ENCODE data around the gene KIRREL2.
A peak's percentile ranks its signal among the peaks of the same experiment; 100 is the strongest.

KIRREL2 gene

DNA sequence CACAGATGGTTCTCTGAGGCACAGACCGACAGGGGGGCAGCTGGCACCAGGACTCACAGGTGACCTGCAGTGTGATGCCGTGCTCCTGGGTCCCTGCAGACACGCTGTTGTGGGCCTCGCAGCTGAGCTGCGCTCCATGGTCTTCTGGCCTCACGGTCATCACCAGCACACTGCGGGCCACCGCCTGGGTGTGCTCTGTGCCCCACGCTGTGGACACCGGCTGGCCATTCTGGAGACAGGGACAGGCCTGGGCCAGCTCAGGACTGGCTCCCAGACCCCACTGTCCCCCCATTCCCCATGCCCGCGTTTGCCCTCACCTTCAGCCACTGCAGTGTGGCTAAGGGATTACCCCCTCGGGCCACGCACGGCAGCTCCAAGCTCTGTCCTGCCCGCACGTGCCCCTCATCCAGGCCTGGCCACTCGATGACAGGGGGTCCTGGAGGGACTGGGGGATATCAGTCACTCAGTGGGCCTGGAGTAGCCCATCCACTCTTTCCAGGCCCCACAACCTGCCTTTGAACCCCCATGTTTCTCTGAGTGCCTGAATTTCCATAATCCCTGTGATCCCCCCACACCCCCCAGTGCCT lies 7.7 kb upstream of the KIRREL2 start:
- CTCF ChIA-PET = interaction anchor here (1.0 to 2.3 kb wide), 3 partner anchors 30 to 33 kb away, joined by 3 to 10 read pairs (median 6); no protein-coding TSS in a partner anchor
- H3K27ac ChIP-seq (ENCODE audit: extremely low read depth, low read depth, low read length) = no peak overlapping the region
- H3K36me3 ChIP-seq (ENCODE audit: control insufficient read depth in 2 of 2, insufficient read depth in 1 of 2, low read length in 2 of 2) = no peaks in the 10 kb centered on the region
- POLR2A ChIA-PET = no interaction called here
- H3K4me1 ChIP-seq (ENCODE audit: control insufficient read depth, insufficient read depth, low read length) = peaks cover 18% of the 10 kb centered on the region
- no peaks in the 10 kb centered on the region for H3K9me3 ChIP-seq (ENCODE audit: control insufficient read depth, insufficient read depth, low read depth, low read length)
- TF ChIP-seq RBAK (tag by site-specific recombination; IDR thresholded peaks at IDR 0.05) = no peak
- TF ChIP-seq GLIS2 (tag by site-specific recombination; IDR thresholded peaks at IDR 0.05) = peak; percentile 45; the same call in 1 of the 2 replicates
- no peak overlapping the region for H3K4me3 ChIP-seq (ENCODE audit: low read depth, low read length)

DNA sequence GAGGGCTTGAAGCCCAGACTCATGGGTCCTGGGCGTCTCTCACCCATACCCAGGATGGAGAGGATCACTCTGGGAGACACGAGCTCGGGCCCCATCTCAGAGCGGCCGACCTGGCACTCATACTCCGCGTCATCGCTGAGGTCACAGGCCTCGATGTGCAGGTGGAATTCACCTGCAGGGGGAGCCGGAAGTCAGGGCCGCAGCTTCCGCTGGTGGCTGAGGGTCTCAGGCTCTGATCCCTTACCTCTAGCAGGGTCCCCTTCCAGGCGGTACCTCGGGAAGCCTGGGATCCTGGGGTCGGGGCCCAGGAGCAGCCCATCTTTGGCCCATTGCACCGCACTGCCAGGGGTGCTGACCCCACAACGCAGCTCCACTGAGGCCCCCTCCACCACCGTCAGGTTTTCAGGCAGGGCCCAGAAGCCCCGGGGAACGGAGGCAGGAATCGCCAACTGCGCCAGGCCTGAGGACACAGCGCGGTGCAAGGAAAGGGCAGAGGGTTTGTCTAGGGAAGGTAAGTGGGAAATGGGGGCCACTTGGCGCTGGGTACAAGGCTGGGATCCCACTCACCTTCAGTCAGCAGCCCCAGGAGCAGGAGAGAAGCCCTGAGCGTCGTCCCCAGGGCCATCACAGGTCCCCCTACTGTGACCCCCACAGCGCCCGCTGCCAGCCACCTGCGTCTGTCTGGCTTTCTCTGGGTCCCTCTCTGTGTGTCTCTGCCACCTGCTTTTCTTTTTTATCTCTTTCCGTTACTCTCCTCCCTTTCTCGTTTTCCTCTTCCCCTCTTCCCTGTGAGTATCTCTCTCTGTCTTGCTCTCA lies 5.3 kb upstream of the KIRREL2 start:
- Histone ChIP-seq H3K36me3 (ENCODE audit: control insufficient read depth in 2 of 2, insufficient read depth in 1 of 2, low read length in 2 of 2) (no peaks in the 10 kb centered on the region), H3K27ac (ENCODE audit: extremely low read depth, low read depth, low read length) (no peak overlapping the region), H3K9me3 (ENCODE audit: control insufficient read depth, insufficient read depth, low read depth, low read length) (no peaks in the 10 kb centered on the region), H3K4me1 (ENCODE audit: control insufficient read depth, insufficient read depth, low read length) (peaks cover under 1% of the 10 kb centered on the region; the same call in 1 of the 2 replicates), H3K4me3 (ENCODE audit: low read depth, low read length) (no peak overlapping the region)
- ChIA-PET POLR2A (interaction anchor here (0.6 to 1.6 kb wide), 3 partner anchors 18 to 197 kb away, joined by 3 to 4 read pairs (median 3); partner anchors contain the start of gene ALKBH6), CTCF (interaction anchor here (0.6 to 2.3 kb wide), 9 partner anchors 10 to 241 kb away, joined by 3 to 8 read pairs (median 3); no protein-coding TSS in a partner anchor)
- TF ChIP-seq ZNF335 (tag by site-specific recombination; conservative IDR thresholded peaks at IDR 0.05) (no peak), ZBTB48 (tag by site-specific recombination; IDR thresholded peaks at IDR 0.05) (peak; percentile 89), ZBTB20 (tag by site-specific recombination; IDR thresholded peaks at IDR 0.05) (0 out of 2 replicates have a peak, but pooled peaks have one; percentile 13), ZBTB21 (tag by site-specific recombination; IDR thresholded peaks at IDR 0.05) (peak; percentile 93), OSR2 (tag by site-specific recombination; IDR thresholded peaks at IDR 0.05) (no peak), ZNF792 (tag by site-specific recombination; IDR thresholded peaks at IDR 0.05) (no peak), ZNF585B (tag by site-specific recombination; IDR thresholded peaks at IDR 0.05) (no peak), ZSCAN23 (tag by site-specific recombination; IDR thresholded peaks at IDR 0.05) (0 out of 2 replicates have a peak, but pooled peaks have one; percentile 18), ZNF747 (tag by site-specific recombination; IDR thresholded peaks at IDR 0.05) (0 out of 2 replicates have a peak, but pooled peaks have one; percentile 35), ZEB2 (tag by site-specific recombination; IDR thresholded peaks at IDR 0.05) (0 out of 2 replicates have a peak, but pooled peaks have one; percentile 29), ZNF629 (tag by site-specific recombination; IDR thresholded peaks at IDR 0.05) (peak; percentile 90), PRDM1 (tag by site-specific recombination; IDR thresholded peaks at IDR 0.05) (peak; percentile 66), ZNF610 (tag by site-specific recombination; IDR thresholded peaks at IDR 0.05; ENCODE audit: borderline replicate concordance) (no peak), HOXD13 (CRISPR knock-in tag; IDR thresholded peaks at IDR 0.05; ENCODE audit: borderline replicate concordance) (no peak), SETDB1 (IDR thresholded peaks at IDR 0.05; ENCODE audit: insufficient read length, low read length) (no peak), ZNF2 (tag by site-specific recombination; IDR thresholded peaks at IDR 0.05) (0 out of 2 replicates have a peak, but pooled peaks have one; percentile 41), SP2 (tag by site-specific recombination; IDR thresholded peaks at IDR 0.05) (no peak), ZXDB (tag by site-specific recombination; IDR thresholded peaks at IDR 0.05) (no peak), ZNF133 (tag by site-specific recombination; IDR thresholded peaks at IDR 0.05) (no peak), ZNF112 (tag by site-specific recombination; IDR thresholded peaks at IDR 0.05) (no peak), GLIS2 (tag by site-specific recombination; IDR thresholded peaks at IDR 0.05) (peak; percentile 26; the same call in 1 of the 2 replicates), ZNF366 (tag by site-specific recombination; conservative IDR thresholded peaks at IDR 0.05) (peak; percentile 91)
- TF ChIP-seq, protein P1, sequence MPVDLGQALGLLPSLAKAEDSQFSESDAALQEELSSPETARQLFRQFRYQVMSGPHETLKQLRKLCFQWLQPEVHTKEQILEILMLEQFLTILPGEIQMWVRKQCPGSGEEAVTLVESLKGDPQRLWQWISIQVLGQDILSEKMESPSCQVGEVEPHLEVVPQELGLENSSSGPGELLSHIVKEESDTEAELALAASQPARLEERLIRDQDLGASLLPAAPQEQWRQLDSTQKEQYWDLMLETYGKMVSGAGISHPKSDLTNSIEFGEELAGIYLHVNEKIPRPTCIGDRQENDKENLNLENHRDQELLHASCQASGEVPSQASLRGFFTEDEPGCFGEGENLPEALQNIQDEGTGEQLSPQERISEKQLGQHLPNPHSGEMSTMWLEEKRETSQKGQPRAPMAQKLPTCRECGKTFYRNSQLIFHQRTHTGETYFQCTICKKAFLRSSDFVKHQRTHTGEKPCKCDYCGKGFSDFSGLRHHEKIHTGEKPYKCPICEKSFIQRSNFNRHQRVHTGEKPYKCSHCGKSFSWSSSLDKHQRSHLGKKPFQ (tag by site-specific recombination; IDR thresholded peaks at IDR 0.05) = no peak
- TF ChIP-seq, protein P2, sequence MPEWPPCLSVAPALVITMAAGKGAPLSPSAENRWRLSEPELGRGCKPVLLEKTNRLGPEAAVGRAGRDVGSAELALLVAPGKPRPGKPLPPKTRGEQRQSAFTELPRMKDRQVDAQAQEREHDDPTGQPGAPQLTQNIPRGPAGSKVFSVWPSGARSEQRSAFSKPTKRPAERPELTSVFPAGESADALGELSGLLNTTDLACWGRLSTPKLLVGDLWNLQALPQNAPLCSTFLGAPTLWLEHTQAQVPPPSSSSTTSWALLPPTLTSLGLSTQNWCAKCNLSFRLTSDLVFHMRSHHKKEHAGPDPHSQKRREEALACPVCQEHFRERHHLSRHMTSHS (tag by site-specific recombination; IDR thresholded peaks at IDR 0.05) = no peak
- TF ChIP-seq, protein P3, sequence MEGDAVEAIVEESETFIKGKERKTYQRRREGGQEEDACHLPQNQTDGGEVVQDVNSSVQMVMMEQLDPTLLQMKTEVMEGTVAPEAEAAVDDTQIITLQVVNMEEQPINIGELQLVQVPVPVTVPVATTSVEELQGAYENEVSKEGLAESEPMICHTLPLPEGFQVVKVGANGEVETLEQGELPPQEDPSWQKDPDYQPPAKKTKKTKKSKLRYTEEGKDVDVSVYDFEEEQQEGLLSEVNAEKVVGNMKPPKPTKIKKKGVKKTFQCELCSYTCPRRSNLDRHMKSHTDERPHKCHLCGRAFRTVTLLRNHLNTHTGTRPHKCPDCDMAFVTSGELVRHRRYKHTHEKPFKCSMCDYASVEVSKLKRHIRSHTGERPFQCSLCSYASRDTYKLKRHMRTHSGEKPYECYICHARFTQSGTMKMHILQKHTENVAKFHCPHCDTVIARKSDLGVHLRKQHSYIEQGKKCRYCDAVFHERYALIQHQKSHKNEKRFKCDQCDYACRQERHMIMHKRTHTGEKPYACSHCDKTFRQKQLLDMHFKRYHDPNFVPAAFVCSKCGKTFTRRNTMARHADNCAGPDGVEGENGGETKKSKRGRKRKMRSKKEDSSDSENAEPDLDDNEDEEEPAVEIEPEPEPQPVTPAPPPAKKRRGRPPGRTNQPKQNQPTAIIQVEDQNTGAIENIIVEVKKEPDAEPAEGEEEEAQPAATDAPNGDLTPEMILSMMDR (tag by site-specific recombination; IDR thresholded peaks at IDR 0.05) = peak; percentile 67
- TF ChIP-seq, protein P4, sequence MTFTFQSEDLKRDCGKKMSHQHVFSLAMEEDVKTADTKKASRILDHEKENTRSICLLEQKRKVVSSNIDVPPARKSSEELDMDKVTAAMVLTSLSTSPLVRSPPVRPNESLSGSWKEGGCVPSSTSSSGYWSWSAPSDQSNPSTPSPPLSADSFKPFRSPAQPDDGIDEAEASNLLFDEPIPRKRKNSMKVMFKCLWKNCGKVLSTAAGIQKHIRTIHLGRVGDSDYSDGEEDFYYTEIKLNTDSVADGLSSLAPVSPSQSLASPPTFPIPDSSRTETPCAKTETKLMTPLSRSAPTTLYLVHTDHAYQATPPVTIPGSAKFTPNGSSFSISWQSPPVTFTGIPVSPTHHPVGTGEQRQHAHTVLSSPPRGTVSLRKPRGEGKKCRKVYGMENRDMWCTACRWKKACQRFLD (tag by site-specific recombination; IDR thresholded peaks at IDR 0.05) = no peak

Data from HEK293 (cell line).